HEK293 (cell line): ENCODE measurements around the gene ENTREP3.
A peak's percentile ranks its signal among the peaks of the same experiment; 100 is the strongest.

Source experiments
- GLIS1 ChIP-seq: fragments of 450-650 bp; formaldehyde crosslinking; IDR thresholded peaks from 2 replicates; pipeline ENCODE4 v1.5.1; 2016; ENCODE audit warnings: missing biosample characterization, missing genetic modification characterization
- HOXA7 ChIP-seq: sonication (generic); formaldehyde crosslinking; IDR thresholded peaks from 2 replicates; pipeline ENCODE4 v1.8.1; 2022; ENCODE audit warnings: missing genetic modification reagents, borderline replicate concordance
- IKZF3 ChIP-seq: fragments of 450-650 bp; IDR thresholded peaks from 2 replicates; pipeline ENCODE4 v1.5.0; 2018; ENCODE audit warnings: missing biosample characterization, mild to moderate bottlenecking, missing genetic modification characterization, moderate library complexity
- KLF16 ChIP-seq: fragments of 450-650 bp; formaldehyde crosslinking; IDR thresholded peaks from 2 replicates; pipeline ENCODE4 v1.5.1; 2017; ENCODE audit warnings: missing biosample characterization, missing genetic modification characterization
- KLF8 ChIP-seq: fragments of 450-650 bp; formaldehyde crosslinking; IDR thresholded peaks from 2 replicates; pipeline ENCODE4 v1.5.1; 2016; ENCODE audit warnings: missing biosample characterization, missing genetic modification characterization
- KLF9 ChIP-seq: fragments of 450-650 bp; formaldehyde crosslinking; IDR thresholded peaks from 2 replicates; pipeline ENCODE4 v1.5.1; 2016; ENCODE audit warnings: missing biosample characterization, missing genetic modification characterization, low read depth
- MEIS1 ChIP-seq: sonication (generic); formaldehyde crosslinking; IDR thresholded peaks from 2 replicates; pipeline ENCODE4 v1.8.1; 2022; ENCODE audit warnings: missing genetic modification reagents, mild to moderate bottlenecking, borderline replicate concordance
- MZF1 ChIP-seq: fragments of 450-650 bp; formaldehyde crosslinking; IDR thresholded peaks from 2 replicates; pipeline ENCODE4 v1.5.1; 2017; ENCODE audit warnings: missing biosample characterization, missing genetic modification characterization, borderline replicate concordance
- SCRT2 ChIP-seq: fragments of 450-650 bp; formaldehyde crosslinking; IDR thresholded peaks from 2 replicates; pipeline ENCODE4 v1.5.1; 2016; ENCODE audit warnings: missing biosample characterization, missing genetic modification characterization
- SETDB1 ChIP-seq: IDR thresholded peaks from one replicate; pipeline ENCODE4 v1.6.1; 2017; ENCODE audit warnings: mild to moderate bottlenecking, low read length, moderate library complexity, mixed read lengths; ENCODE audit not compliant: insufficient read length
- SP7 ChIP-seq: fragments of 450-650 bp; formaldehyde crosslinking; IDR thresholded peaks from 2 replicates; pipeline ENCODE4 v1.5.1; 2016; ENCODE audit warnings: missing biosample characterization, missing genetic modification characterization
- ZBTB8A ChIP-seq: fragments of 450-650 bp; formaldehyde crosslinking; IDR thresholded peaks from 2 replicates; pipeline ENCODE4 v1.5.1; 2016; ENCODE audit warnings: missing biosample characterization, missing genetic modification characterization
- ZFP41 ChIP-seq: fragments of 450-650 bp; formaldehyde crosslinking; IDR thresholded peaks from 2 replicates; pipeline ENCODE4 v1.5.1; 2016; ENCODE audit warnings: missing biosample characterization, missing genetic modification characterization, borderline replicate concordance
- ZNF175 ChIP-seq: fragments of 450-650 bp; formaldehyde crosslinking; IDR thresholded peaks from 2 replicates; pipeline ENCODE4 v1.5.1; 2016; ENCODE audit warnings: missing biosample characterization, missing genetic modification characterization
- ZNF426 ChIP-seq: fragments of 450-650 bp; formaldehyde crosslinking; IDR thresholded peaks from 2 replicates; pipeline ENCODE4 v1.5.1; 2017; ENCODE audit warnings: missing biosample characterization, missing genetic modification characterization, mild to moderate bottlenecking, inconsistent platforms, moderate library complexity
- ZNF514 ChIP-seq: fragments of 450-650 bp; formaldehyde crosslinking; IDR thresholded peaks from 2 replicates; pipeline ENCODE4 v1.5.1; 2016; ENCODE audit warnings: missing biosample characterization, missing genetic modification characterization
- ZNF585B ChIP-seq: fragments of 450-650 bp; formaldehyde crosslinking; IDR thresholded peaks from 2 replicates; pipeline ENCODE4 v1.5.1; 2016; ENCODE audit warnings: missing biosample characterization, missing genetic modification characterization
- ZNF596 ChIP-seq: fragments of 450-650 bp; IDR thresholded peaks from 2 replicates; pipeline ENCODE4 v1.5.0; 2018; ENCODE audit warnings: missing biosample characterization, mild to moderate bottlenecking, missing genetic modification characterization, moderate library complexity
- ZNF660 ChIP-seq: fragments of 450-650 bp; IDR thresholded peaks from 2 replicates; pipeline ENCODE4 v1.5.1; 2018; ENCODE audit warnings: missing biosample characterization, mild to moderate bottlenecking, missing genetic modification characterization
- ZNF670 ChIP-seq: fragments of 450-650 bp; formaldehyde crosslinking; IDR thresholded peaks from 2 replicates; pipeline ENCODE4 v1.5.1; 2016; ENCODE audit warnings: missing biosample characterization, missing genetic modification characterization, low read depth
- ZNF777 ChIP-seq: fragments of 450-650 bp; formaldehyde crosslinking; IDR thresholded peaks from 2 replicates; pipeline ENCODE4 v1.5.1; 2017; ENCODE audit warnings: missing biosample characterization, missing genetic modification characterization, borderline replicate concordance
- ZNF830 ChIP-seq: fragments of 450-650 bp; IDR thresholded peaks from 2 replicates; pipeline ENCODE4 v1.5.0; 2018; ENCODE audit warnings: missing biosample characterization, missing genetic modification characterization, low read depth, mild to moderate bottlenecking, moderate library complexity
- ZNF837 ChIP-seq: fragments of 450-650 bp; formaldehyde crosslinking; IDR thresholded peaks from 2 replicates; pipeline ENCODE4 v1.5.1; 2016; ENCODE audit warnings: missing biosample characterization, missing genetic modification characterization
- ZSCAN23 ChIP-seq: fragments of 450-650 bp; formaldehyde crosslinking; IDR thresholded peaks from 2 replicates; pipeline ENCODE4 v1.5.1; 2016; ENCODE audit warnings: missing biosample characterization, missing genetic modification characterization
- ZXDB ChIP-seq: fragments of 450-650 bp; formaldehyde crosslinking; IDR thresholded peaks from 2 replicates; pipeline ENCODE4 v1.5.1; 2016; ENCODE audit warnings: missing biosample characterization, missing genetic modification characterization
- TF ChIP-seq, protein P1 (sequence below): fragments of 450-650 bp; formaldehyde crosslinking; IDR thresholded peaks from 2 replicates; pipeline ENCODE4 v1.5.1; 2017; ENCODE audit warnings: missing biosample characterization, missing genetic modification characterization
- TF ChIP-seq, protein P2 (sequence below): fragments of 450-650 bp; formaldehyde crosslinking; IDR thresholded peaks from 2 replicates; pipeline ENCODE4 v1.5.1; 2016; ENCODE audit warnings: missing biosample characterization, missing genetic modification characterization
- TF ChIP-seq, protein P3 (sequence below): fragments of 450-650 bp; formaldehyde crosslinking; IDR thresholded peaks from 2 replicates; pipeline ENCODE4 v1.5.1; 2016; ENCODE audit warnings: missing biosample characterization, missing genetic modification characterization
- TF ChIP-seq, protein P4 (sequence below): fragments of 450-650 bp; formaldehyde crosslinking; IDR thresholded peaks from 2 replicates; pipeline ENCODE4 v1.5.1; 2016; ENCODE audit warnings: missing biosample characterization, missing genetic modification characterization

The ENTREP3 gene

DNA sequence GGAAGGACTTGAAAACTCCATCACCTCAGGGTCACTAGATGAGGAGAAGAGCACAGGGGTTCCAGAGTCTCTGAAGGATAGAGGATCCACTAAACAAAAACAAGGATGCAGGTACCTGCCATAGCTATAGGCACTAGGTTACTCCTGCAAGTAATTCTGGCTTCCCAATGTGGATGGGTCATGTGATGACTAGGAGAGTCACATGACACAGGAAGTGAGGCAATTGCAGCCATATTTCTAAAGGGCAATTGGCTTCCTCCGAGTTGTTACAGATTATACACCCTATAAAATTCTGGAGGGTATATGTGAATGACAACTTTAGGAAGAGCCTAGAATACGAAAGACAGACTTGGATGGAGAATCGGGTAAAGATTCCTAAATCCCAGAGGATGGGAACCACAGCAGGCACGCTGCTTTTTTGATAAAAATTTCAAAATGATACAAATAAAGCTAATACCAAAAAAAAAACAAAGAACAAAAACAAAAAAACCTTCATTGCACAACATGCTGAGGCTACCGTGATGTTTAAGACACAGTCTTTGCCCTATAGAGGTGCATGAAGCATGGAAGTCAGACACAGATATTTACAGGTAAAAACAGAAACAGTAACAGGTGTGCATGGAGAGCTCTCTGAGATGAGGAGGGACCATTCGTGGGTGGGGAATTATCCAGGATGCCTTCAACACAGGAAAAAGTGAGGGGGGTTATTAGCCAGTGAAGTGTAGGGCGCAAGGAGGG is 36.3 kb downstream of the ENTREP3 start (continued):
- TF ChIP-seq ZNF175 (tag by site-specific recombination): no peak
- TF ChIP-seq ZFP41: no peak
- TF ChIP-seq, protein P1, sequence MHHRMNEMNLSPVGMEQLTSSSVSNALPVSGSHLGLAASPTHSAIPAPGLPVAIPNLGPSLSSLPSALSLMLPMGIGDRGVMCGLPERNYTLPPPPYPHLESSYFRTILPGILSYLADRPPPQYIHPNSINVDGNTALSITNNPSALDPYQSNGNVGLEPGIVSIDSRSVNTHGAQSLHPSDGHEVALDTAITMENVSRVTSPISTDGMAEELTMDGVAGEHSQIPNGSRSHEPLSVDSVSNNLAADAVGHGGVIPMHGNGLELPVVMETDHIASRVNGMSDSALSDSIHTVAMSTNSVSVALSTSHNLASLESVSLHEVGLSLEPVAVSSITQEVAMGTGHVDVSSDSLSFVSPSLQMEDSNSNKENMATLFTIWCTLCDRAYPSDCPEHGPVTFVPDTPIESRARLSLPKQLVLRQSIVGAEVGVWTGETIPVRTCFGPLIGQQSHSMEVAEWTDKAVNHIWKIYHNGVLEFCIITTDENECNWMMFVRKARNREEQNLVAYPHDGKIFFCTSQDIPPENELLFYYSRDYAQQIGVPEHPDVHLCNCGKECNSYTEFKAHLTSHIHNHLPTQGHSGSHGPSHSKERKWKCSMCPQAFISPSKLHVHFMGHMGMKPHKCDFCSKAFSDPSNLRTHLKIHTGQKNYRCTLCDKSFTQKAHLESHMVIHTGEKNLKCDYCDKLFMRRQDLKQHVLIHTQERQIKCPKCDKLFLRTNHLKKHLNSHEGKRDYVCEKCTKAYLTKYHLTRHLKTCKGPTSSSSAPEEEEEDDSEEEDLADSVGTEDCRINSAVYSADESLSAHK (tag by site-specific recombination): no peak
- TF ChIP-seq ZNF670 (tag by site-specific recombination): no peak
- peak; percentile 61; the same call in 1 of the 2 replicates for TF ChIP-seq IKZF3 (tag by site-specific recombination)
- peak; percentile 40; the same call in 1 of the 2 replicates for TF ChIP-seq KLF8 (tag by site-specific recombination)
- no peak for TF ChIP-seq ZBTB8A (tag by site-specific recombination)
- no peak for TF ChIP-seq ZNF426 (tag by site-specific recombination)
- no peak for TF ChIP-seq MEIS1 (CRISPR knock-in tag)
- TF ChIP-seq KLF16: no peak
- no peak for TF ChIP-seq ZNF596 (tag by site-specific recombination)
- no peak for TF ChIP-seq ZNF514 (tag by site-specific recombination)
- TF ChIP-seq ZSCAN23: no peak
- 0 out of 2 replicates have a peak, but pooled peaks have one; percentile 18 for TF ChIP-seq SP7 (tag by site-specific recombination)
- TF ChIP-seq ZNF660: 0 out of 2 replicates have a peak, but pooled peaks have one; percentile 13
- TF ChIP-seq ZNF777 (tag by site-specific recombination): no peak
- TF ChIP-seq KLF9 (tag by site-specific recombination): no peak
- peak; percentile 94 for TF ChIP-seq SCRT2 (tag by site-specific recombination)
- no peak for TF ChIP-seq GLIS1 (tag by site-specific recombination)
- TF ChIP-seq, protein P2, sequence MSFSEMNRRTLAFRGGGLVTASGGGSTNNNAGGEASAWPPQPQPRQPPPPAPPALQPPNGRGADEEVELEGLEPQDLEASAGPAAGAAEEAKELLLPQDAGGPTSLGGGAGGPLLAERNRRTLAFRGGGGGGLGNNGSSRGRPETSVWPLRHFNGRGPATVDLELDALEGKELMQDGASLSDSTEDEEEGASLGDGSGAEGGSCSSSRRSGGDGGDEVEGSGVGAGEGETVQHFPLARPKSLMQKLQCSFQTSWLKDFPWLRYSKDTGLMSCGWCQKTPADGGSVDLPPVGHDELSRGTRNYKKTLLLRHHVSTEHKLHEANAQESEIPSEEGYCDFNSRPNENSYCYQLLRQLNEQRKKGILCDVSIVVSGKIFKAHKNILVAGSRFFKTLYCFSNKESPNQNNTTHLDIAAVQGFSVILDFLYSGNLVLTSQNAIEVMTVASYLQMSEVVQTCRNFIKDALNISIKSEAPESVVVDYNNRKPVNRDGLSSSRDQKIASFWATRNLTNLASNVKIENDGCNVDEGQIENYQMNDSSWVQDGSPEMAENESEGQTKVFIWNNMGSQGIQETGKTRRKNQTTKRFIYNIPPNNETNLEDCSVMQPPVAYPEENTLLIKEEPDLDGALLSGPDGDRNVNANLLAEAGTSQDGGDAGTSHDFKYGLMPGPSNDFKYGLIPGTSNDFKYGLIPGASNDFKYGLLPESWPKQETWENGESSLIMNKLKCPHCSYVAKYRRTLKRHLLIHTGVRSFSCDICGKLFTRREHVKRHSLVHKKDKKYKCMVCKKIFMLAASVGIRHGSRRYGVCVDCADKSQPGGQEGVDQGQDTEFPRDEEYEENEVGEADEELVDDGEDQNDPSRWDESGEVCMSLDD (tag by site-specific recombination): 0 out of 2 replicates have a peak, but pooled peaks have one; percentile 63
- TF ChIP-seq ZNF830 (tag by site-specific recombination): no peak
- no peak for TF ChIP-seq SETDB1
- TF ChIP-seq, protein P3, sequence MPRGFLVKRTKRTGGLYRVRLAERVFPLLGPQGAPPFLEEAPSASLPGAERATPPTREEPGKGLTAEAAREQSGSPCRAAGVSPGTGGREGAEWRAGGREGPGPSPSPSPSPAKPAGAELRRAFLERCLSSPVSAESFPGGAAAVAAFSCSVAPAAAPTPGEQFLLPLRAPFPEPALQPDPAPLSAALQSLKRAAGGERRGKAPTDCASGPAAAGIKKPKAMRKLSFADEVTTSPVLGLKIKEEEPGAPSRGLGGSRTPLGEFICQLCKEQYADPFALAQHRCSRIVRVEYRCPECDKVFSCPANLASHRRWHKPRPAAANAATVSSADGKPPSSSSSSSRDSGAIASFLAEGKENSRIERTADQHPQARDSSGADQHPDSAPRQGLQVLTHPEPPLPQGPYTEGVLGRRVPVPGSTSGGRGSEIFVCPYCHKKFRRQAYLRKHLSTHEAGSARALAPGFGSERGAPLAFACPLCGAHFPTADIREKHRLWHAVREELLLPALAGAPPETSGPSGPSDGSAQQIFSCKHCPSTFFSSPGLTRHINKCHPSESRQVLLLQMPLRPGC (tag by site-specific recombination): 0 out of 2 replicates have a peak, but pooled peaks have one; percentile 38
- TF ChIP-seq, protein P4, sequence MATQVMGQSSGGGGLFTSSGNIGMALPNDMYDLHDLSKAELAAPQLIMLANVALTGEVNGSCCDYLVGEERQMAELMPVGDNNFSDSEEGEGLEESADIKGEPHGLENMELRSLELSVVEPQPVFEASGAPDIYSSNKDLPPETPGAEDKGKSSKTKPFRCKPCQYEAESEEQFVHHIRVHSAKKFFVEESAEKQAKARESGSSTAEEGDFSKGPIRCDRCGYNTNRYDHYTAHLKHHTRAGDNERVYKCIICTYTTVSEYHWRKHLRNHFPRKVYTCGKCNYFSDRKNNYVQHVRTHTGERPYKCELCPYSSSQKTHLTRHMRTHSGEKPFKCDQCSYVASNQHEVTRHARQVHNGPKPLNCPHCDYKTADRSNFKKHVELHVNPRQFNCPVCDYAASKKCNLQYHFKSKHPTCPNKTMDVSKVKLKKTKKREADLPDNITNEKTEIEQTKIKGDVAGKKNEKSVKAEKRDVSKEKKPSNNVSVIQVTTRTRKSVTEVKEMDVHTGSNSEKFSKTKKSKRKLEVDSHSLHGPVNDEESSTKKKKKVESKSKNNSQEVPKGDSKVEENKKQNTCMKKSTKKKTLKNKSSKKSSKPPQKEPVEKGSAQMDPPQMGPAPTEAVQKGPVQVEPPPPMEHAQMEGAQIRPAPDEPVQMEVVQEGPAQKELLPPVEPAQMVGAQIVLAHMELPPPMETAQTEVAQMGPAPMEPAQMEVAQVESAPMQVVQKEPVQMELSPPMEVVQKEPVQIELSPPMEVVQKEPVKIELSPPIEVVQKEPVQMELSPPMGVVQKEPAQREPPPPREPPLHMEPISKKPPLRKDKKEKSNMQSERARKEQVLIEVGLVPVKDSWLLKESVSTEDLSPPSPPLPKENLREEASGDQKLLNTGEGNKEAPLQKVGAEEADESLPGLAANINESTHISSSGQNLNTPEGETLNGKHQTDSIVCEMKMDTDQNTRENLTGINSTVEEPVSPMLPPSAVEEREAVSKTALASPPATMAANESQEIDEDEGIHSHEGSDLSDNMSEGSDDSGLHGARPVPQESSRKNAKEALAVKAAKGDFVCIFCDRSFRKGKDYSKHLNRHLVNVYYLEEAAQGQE (tag by site-specific recombination): no peak
- no peak for TF ChIP-seq HOXA7
- no peak for TF ChIP-seq ZNF585B (tag by site-specific recombination)
- TF ChIP-seq ZXDB (tag by site-specific recombination): peak; percentile 59; the same call in 1 of the 2 replicates
- no peak for TF ChIP-seq ZNF837 (tag by site-specific recombination)
- no peak for TF ChIP-seq MZF1 (tag by site-specific recombination)
